Sciatic nerve (tissue), 2 donors: ENCODE results near the gene SPRYD3. TPM values are rescaled to one million over a fixed set of nuclear protein-coding genes. Genes with fewer than 3 reads are reported as not detected.
"Not testable (repeated sequence)": the region's sequence is repeated elsewhere in the genome, so short reads cannot be mapped to it uniquely, and the experiment has no call there.

ENCODE experiments used
- ATAC-seq: fragments of 200-7000 bp; cut with Tn5 transposase; one replicate; pipeline ENCODE4 v1.9.1; 2020; ENCODE audit warnings: mild to moderate bottlenecking, moderate library complexity
- DNase-seq: peaks from one replicate; pipeline ENCODE4 v3.0.0-alpha.2; 2020; ENCODE audit warnings: low spot score
- intact Hi-C: fragments of 100-400 bp; cut with DNase I; formaldehyde crosslinking; loops from one replicate; pipeline ENCODE4 v1.14.2; 2022
- total RNA-seq: library from RNA; stranded (reverse); fragmentation: NEBNext Ultra II Directional; extraction: Animal tissue kit (Norgen Biotek cat#: 25700); gene quantifications from one replicate; pipeline ENCODE4 v1.2.1, GENCODE V29; 2021
- donor health status: DM: no; HTN: no; CAD: no.
- donor health status: DM: no; HTN: no; CAD: no.

SPRYD3 gene
- total RNA-seq, 1 donor from 2014 or later, result 61.0 TPM

- no peak for ATAC-seq
- intact Hi-C loops, result loop anchor here (5.0 kb wide), 1 partner anchor 37 kb away; no protein-coding TSS in a partner anchor
- peak; percentile 48 for DNase-seq
These were observed 24.7 kb upstream of the SPRYD3 start for GRCh38 chr12:53103860-53104305.

- ATAC-seq, result no peak
- peak; percentile 59 for DNase-seq
- intact Hi-C loops, result loop anchor here (5.0 kb wide), 1 partner anchor 36 kb away; no protein-coding TSS in a partner anchor
These were observed 24.0 kb upstream of the SPRYD3 start, which contains the start of gene SOAT2 for GRCh38 chr12:53102883-53103807. Gene SOAT2, plus strand, starts transcription at chr12:53103486. Its CDS starts 92 bp downstream, at chr12:53103578.

GRCh38 chr12:53101931-53102781 lies 23.0 kb upstream of the SPRYD3 start:
- intact Hi-C loops, result loop anchor here (5.0 kb wide), 1 partner anchor 35 kb away; no protein-coding TSS in a partner anchor
- no peak for ATAC-seq
- DNase-seq, result peak; percentile 57

- intact Hi-C loops, result loop anchor here (5.0 kb wide), 1 partner anchor 34 kb away; no protein-coding TSS in a partner anchor
- DNase-seq (peak; percentile 32), ATAC-seq (no peak)
These were observed 22.1 kb upstream of the SPRYD3 start for GRCh38 chr12:53101266-53101665.

- no peak for ATAC-seq
- intact Hi-C loops, result loop anchor here (5.0 kb wide), 1 partner anchor 33 kb away; no protein-coding TSS in a partner anchor
- peak; percentile 59 for DNase-seq
These were observed 21.4 kb upstream of the SPRYD3 start for GRCh38 chr12:53100466-53101151.

GRCh38 chr12:53099071-53099882 lies 20.1 kb upstream of the SPRYD3 start:
- peak; percentile 80 for ATAC-seq
- peak; percentile 98 for DNase-seq
- intact Hi-C loops, result no loop called here

GRCh38 chr12:53098354-53098981 lies 19.3 kb upstream of the SPRYD3 start:
- ATAC-seq (peak; percentile 31), DNase-seq (peak; percentile 76)
- intact Hi-C loops, result no loop called here

GRCh38 chr12:53097564-53098353 lies 18.6 kb upstream of the SPRYD3 start, which contains the start of gene IGFBP6:
Gene IGFBP6, plus strand, starts transcription at chr12:53097667. Its CDS starts 51 bp downstream, at chr12:53097718.
- intact Hi-C loops, result no loop called here
- ATAC-seq, result peak; percentile 75

GRCh38 chr12:53097207-53097563 lies 18.0 kb upstream of the SPRYD3 start:
- DNase-seq, result no peak
- intact Hi-C loops, result no loop called here
- peak; percentile 53 for ATAC-seq

More at GRCh38 chr12:53097564-53098353, 18.6 kb upstream of the SPRYD3 start, which contains the start of gene IGFBP6:
- peak; percentile 87 for DNase-seq

- DNase-seq (no peak), ATAC-seq (peak; percentile 4)
- intact Hi-C loops, result no loop called here
These were observed 17.6 kb upstream of the SPRYD3 start for GRCh38 chr12:53096759-53097158.

- intact Hi-C loops, result no loop called here
- DNase-seq (peak; percentile 90), ATAC-seq (peak; percentile 85)
These were observed 17.0 kb upstream of the SPRYD3 start for GRCh38 chr12:53096089-53096741.

- DNase-seq, ATAC-seq, intact Hi-C loops: not testable (repeated sequence)
These were observed 16.4 kb upstream of the SPRYD3 start for GRCh38 chr12:53095596-53095895.

GRCh38 chr12:53094796-53095595 lies 15.8 kb upstream of the SPRYD3 start:
- ATAC-seq, intact Hi-C loops, DNase-seq: not testable (repeated sequence)

GRCh38 chr12:53094394-53094787 lies 15.2 kb upstream of the SPRYD3 start:
- intact Hi-C loops, result no loop called here
- ATAC-seq (no peak), DNase-seq (no peak)

GRCh38 chr12:53093777-53094393 lies 14.7 kb upstream of the SPRYD3 start:
- ATAC-seq (no peak), DNase-seq (no peak)
- intact Hi-C loops, result no loop called here
